PFSK-1 (cell line): ENCODE data around the gene ELMO1.

ENCODE experiments used
- POLR2AphosphoS5 ChIP-seq: IDR thresholded peaks from 2 replicates; pipeline ENCODE4 v1.6.1; 2012; ENCODE audit warnings: low read depth, mild to moderate bottlenecking, control low read depth, low read length, moderate library complexity
- SIN3A ChIP-seq: IDR thresholded peaks from 2 replicates; pipeline ENCODE4 v1.6.1; 2012; ENCODE audit warnings: mild to moderate bottlenecking, low read length, moderate library complexity, borderline replicate concordance; ENCODE audit not compliant: insufficient read depth
- TAF1 ChIP-seq: IDR thresholded peaks from 2 replicates; pipeline ENCODE4 v1.6.1; 2012; ENCODE audit warnings: low read length, control low read depth, borderline replicate concordance; ENCODE audit not compliant: insufficient read depth

DNA sequence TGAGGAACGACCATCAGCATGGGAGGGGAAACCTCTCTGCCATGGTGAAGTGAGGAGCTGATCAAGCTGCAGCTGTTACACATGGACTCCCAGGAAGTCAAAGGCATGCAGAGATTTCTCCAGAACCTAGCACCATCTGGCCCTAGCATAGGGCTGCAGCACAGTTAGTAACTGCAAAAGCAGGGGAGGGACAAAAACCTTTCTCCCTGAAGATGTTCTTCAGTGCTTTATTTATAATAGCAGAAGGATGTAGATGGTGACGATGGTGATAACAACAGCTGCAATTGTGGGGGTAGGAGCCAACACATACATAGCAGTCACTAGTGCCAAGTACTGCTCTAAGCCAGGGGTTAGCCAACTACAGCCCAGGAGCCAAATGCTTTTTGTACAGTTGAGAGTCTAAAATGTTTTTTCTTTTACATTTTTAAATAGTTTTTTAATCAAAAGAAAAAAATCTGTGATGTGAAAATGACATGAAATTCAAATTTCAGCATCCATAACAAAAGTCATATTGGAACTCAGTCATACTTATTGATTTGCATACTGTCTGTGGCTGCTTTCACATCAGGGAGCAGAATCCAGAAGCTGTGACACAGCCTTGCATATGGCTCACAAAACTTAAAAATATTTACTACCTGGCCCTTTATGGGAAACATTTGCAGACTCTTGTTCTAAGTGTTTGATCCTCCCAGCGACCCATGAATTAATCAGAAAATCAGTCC is 299.5 kb downstream of the ELMO1 start:
- no peak for TF ChIP-seq POLR2AphosphoS5
- no peak for TF ChIP-seq SIN3A
- TF ChIP-seq TAF1, result no peak
